Naive thymus-derived CD4-positive, alpha-beta T cell (primary cell): ENCODE data around the gene KMT2A. TPM values are rescaled to one million over a fixed set of nuclear protein-coding genes. Genes with fewer than 3 reads are reported as not detected.

ENCODE experiments used
- ATAC-seq: fragments of 150-1000 bp; cut with Tn5 transposase; 2 replicates; pipeline ENCODE4 v1.10.0; 2021; ENCODE audit warnings: mild to moderate bottlenecking, moderate library complexity
- CTCF ChIA-PET: fragments of 350-600 bp; sonication (Branson Sonifier 250); formaldehyde crosslinking; loops from one replicate; lab custom pipeline; 2021; ENCODE audit warnings: antibody characterized with exemption; lab: Charles Lee
- POLR2A ChIA-PET: fragments of 350-600 bp; sonication (Branson Sonifier 250); formaldehyde crosslinking; loops from one replicate; lab custom pipeline; 2021; ENCODE audit warnings: antibody characterized with exemption, inconsistent platforms; lab: Charles Lee
- DNase-seq, 9 donors: peaks; one replicate each; pipeline versions ENCODE4 v3.0.0 to v3.0.0-alpha.2; 2020 to 2022; ENCODE audit warnings: mixed read lengths in 1 of 9
- H3K27ac ChIP-seq: one replicate; pipeline ENCODE4 v1.7.0; 2013; ENCODE audit warnings: mild to moderate bottlenecking, low read depth, low read length, moderate library complexity
- H3K27me3 ChIP-seq, 2 donors: one replicate each; pipeline ENCODE4 v1.7.0; 2013; ENCODE audit warnings: low read length in 2 of 2, mild to moderate bottlenecking in 2 of 2, moderate library complexity in 2 of 2; ENCODE audit not compliant: control insufficient read depth in 2 of 2, insufficient read depth in 2 of 2
- H3K36me3 ChIP-seq, 3 experiments: 1 replicate in 2 of 3; 2 replicates in 1 of 3; pipeline ENCODE4 v1.7.0; 2013; ENCODE audit warnings: low read length in 3 of 3, mild to moderate bottlenecking in 3 of 3, moderate library complexity in 1 of 3; ENCODE audit not compliant: insufficient read depth in 3 of 3, control insufficient read depth in 2 of 3
- H3K4me1 ChIP-seq, 2 donors: one replicate each; pipeline ENCODE4 v1.7.0; 2013; ENCODE audit warnings: low read length in 2 of 2, mild to moderate bottlenecking in 2 of 2, moderate library complexity in 1 of 2; ENCODE audit not compliant: control insufficient read depth in 2 of 2, insufficient read depth in 2 of 2
- H3K4me3 ChIP-seq: 2 replicates; pipeline ENCODE4 v1.7.0; 2013; ENCODE audit warnings: mild to moderate bottlenecking, low read length
- H3K9me3 ChIP-seq, 3 experiments: 1 replicate in 2 of 3; 2 replicates in 1 of 3; pipeline ENCODE4 v1.7.0; 2013; ENCODE audit warnings: low read length in 3 of 3; ENCODE audit not compliant: control insufficient read depth in 2 of 3
- H3K27ac Mint-ChIP-seq, 9 donors: one replicate each; pipeline ENCODE4 v1.8.0; 2020 to 2022; ENCODE audit warnings: mixed read lengths in 9 of 9, mild to moderate bottlenecking in 8 of 9, moderate library complexity in 5 of 9, inconsistent platforms in 2 of 9
- H3K27me3 Mint-ChIP-seq, 5 donors: one replicate each; pipeline ENCODE4 v1.8.0; 2021 to 2022; ENCODE audit warnings: mixed read lengths in 5 of 5, mild to moderate bottlenecking in 1 of 5
- H3K36me3 Mint-ChIP-seq, 5 donors: one replicate each; pipeline ENCODE4 v1.8.0; 2020 to 2022; ENCODE audit warnings: mixed read lengths in 5 of 5, mild to moderate bottlenecking in 3 of 5, inconsistent platforms in 1 of 5
- H3K4me1 Mint-ChIP-seq, 7 donors: one replicate each; pipeline ENCODE4 v1.8.0; 2020 to 2022; ENCODE audit warnings: mixed read lengths in 7 of 7, mild to moderate bottlenecking in 3 of 7, inconsistent platforms in 1 of 7
- H3K4me3 Mint-ChIP-seq, 10 donors: one replicate each; pipeline ENCODE4 v1.8.0; 2020 to 2022; ENCODE audit warnings: mild to moderate bottlenecking in 10 of 10, mixed read lengths in 10 of 10, moderate library complexity in 6 of 10, inconsistent platforms in 2 of 10
- H3K9me3 Mint-ChIP-seq, 11 donors: one replicate each; pipeline ENCODE4 v1.8.0; 2020 to 2022; ENCODE audit warnings: mixed read lengths in 11 of 11, mild to moderate bottlenecking in 4 of 11, inconsistent platforms in 1 of 11, moderate library complexity in 1 of 11
- intact Hi-C, 2 donors: fragments of 100-400 bp; cut with micrococcal nuclease; formaldehyde crosslinking; loops; one replicate each; pipeline ENCODE4 v1.15.1; 2023
- polyA plus RNA-seq, 2 donors: library from polyadenylated mRNA; unstranded; fragments of 300-500 nt; fragmentation: Illumina TruSeq; gene quantifications; one replicate each; pipeline ENCODE4 v1.2.3, GENCODE V29; 2021
- total RNA-seq, 6 experiments: library from RNA in 5 of 6; stranded (reverse) in 5 of 6; gene quantifications; 1 replicate in 5 of 6; 2 replicates in 1 of 6; pipeline ENCODE4 v1.2.3 and lab custom pipeline; 2021 to 2026

KMT2A gene
- total and polyA plus RNA-seq, 7 experiments from 2014 or later = 19.6 to 192 (median 160) TPM

DNA sequence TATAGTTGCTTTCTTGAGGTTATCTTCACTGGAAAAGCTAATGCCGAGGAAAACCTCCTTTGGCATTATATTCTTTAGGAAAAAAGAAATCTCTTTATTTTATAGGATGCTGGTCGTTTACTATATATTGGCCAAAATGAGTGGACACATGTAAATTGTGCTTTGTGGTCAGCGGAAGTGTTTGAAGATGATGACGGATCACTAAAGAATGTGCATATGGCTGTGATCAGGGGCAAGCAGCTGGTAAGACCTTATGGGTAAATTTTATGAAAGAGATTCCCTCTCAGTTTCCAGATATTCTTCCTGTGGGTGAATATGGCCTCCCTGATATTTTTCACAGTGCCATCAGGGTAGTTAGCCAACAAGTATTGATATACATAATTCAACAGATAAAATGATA, 61.5 kb downstream of the KMT2A start:
- Histone ChIP-seq H3K4me3 (no peak overlapping the region), H3K36me3 (peaks cover 44 to 90% (median 49%) of the 10 kb centered on the region in 3 experiments), H3K27ac (no peak overlapping the region), H3K27me3 (no peaks in the 10 kb centered on the region), H3K4me1 (no peaks in the 10 kb centered on the region), H3K9me3 (no peaks in the 10 kb centered on the region)
- CTCF ChIA-PET = interaction anchor here (0.8 kb wide), 1 partner anchor 327 kb away, joined by 4 read pairs; no protein-coding TSS in a partner anchor
- Mint-ChIP-seq H3K4me3 (no peak overlapping the region), H3K4me1 (peaks cover 0 to 2% (median 0%) of the 10 kb centered on the region in 7 donors), H3K9me3 (no peaks in the 10 kb centered on the region), H3K27me3 (no peaks in the 10 kb centered on the region), H3K27ac (no peak overlapping the region), H3K36me3 (peaks cover 12 to 63% (median 42%) of the 10 kb centered on the region in 5 donors)
- ATAC-seq = no peak
- POLR2A ChIA-PET = interaction anchor here (0.6 to 0.7 kb wide), 2 partner anchors 28 to 268 kb away, joined by 3 read pairs; no protein-coding TSS in a partner anchor
- intact Hi-C loops = no loop called here
- DNase-seq = no peak

DNA sequence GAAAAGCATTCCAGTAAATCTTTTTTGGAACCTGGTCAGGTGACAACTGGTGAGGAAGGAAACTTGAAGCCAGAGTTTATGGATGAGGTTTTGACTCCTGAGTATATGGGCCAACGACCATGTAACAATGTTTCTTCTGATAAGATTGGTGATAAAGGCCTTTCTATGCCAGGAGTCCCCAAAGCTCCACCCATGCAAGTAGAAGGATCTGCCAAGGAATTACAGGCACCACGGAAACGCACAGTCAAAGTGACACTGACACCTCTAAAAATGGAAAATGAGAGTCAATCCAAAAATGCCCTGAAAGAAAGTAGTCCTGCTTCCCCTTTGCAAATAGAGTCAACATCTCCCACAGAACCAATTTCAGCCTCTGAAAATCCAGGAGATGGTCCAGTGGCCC, 66.9 kb downstream of the KMT2A start:
- Histone ChIP-seq H3K9me3 (no peaks in the 10 kb centered on the region), H3K4me3 (no peak overlapping the region), H3K4me1 (no peaks in the 10 kb centered on the region), H3K27ac (no peak overlapping the region), H3K27me3 (no peaks in the 10 kb centered on the region), H3K36me3 (peaks cover 36 to 94% (median 57%) of the 10 kb centered on the region in 3 experiments)
- Mint-ChIP-seq H3K4me1 (peaks cover 0 to 12% (median 2%) of the 10 kb centered on the region in 7 donors), H3K36me3 (peaks cover 18 to 76% (median 44%) of the 10 kb centered on the region in 5 donors), H3K27ac (peak overlapping the region in 5 of 9 donors; percentile 1 to 10 (median 8)), H3K4me3 (no peak overlapping the region), H3K9me3 (no peaks in the 10 kb centered on the region), H3K27me3 (no peaks in the 10 kb centered on the region)
- no peak for DNase-seq
- intact Hi-C loops = no loop called here
- ChIA-PET CTCF (no interaction called here), POLR2A (no interaction called here)
- ATAC-seq = no peak

DNA sequence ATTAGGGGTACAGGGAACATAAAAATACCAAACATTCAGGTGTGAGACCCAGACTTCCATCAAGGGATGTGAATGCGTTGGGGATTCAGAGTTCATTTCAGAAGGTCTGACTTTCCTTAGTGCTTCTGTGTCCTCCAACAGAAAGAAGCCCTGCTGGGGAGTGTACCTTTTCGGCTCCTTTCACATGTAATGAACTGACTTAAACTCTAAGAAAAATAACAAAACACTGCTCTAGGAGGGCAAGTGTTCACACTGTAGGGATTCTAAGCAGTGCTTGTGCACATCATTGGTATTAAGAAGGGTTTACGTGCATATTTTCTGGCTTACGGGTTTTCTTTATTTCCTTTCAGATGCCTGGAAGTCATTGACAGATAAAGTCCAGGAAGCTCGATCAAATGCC, 75.3 kb downstream of the KMT2A start:
- ChIA-PET CTCF (interaction anchor here (1.0 kb wide), 1 partner anchor 146 kb away, joined by 4 read pairs; no protein-coding TSS in a partner anchor), POLR2A (interaction anchor here (0.5 kb wide), 1 partner anchor 71 kb away, joined by 3 read pairs; no protein-coding TSS in a partner anchor)
- no peak overlapping the region for H3K4me3 ChIP-seq
- Mint-ChIP-seq H3K4me1 (peaks cover 6 to 21% (median 14%) of the 10 kb centered on the region in 7 donors), H3K9me3 (no peaks in the 10 kb centered on the region), H3K27ac (peak overlapping the region in 4 of 9 donors; percentile 26 to 71 (median 47)), H3K4me3 (no peak overlapping the region), H3K36me3 (peaks cover 25 to 49% (median 41%) of the 10 kb centered on the region in 5 donors), H3K27me3 (no peaks in the 10 kb centered on the region)
- H3K27ac ChIP-seq = no peak overlapping the region
- no peaks in the 10 kb centered on the region for H3K27me3 ChIP-seq
- ATAC-seq (no peak), DNase-seq (no peak)
- no peaks in the 10 kb centered on the region for H3K4me1 ChIP-seq
- intact Hi-C loops = no loop called here
- H3K9me3 ChIP-seq = no peaks in the 10 kb centered on the region
- peaks cover 37 to 86% (median 48%) of the 10 kb centered on the region in 3 experiments for H3K36me3 ChIP-seq

DNA sequence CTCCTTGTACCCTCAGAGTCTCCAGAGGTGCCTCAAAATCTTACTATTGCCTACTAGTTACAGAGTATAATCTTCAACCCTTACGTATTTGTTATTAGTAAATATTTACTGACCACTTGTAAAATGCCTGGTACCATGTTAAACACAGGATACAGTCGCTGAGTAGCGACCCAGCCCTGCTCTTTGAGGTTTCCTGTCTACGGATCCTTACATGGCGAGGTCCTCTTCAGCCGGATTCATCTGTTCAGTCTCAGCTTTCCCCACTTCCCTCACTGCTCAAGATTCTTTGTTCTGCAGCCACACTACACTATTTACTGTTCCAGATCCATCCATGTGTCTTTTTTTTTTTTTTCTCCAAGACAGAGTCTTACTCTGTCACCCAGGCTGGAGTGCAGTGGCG, 77.8 kb downstream of the KMT2A start:
- Mint-ChIP-seq H3K27me3 (no peaks in the 10 kb centered on the region), H3K9me3 (no peaks in the 10 kb centered on the region), H3K27ac (peak overlapping the region; percentile 19 to 86 (median 66)), H3K4me3 (peak overlapping the region in 8 of 10 donors; percentile 7 to 59 (median 30)), H3K36me3 (peaks cover 25 to 45% (median 40%) of the 10 kb centered on the region in 5 donors), H3K4me1 (peaks cover 6 to 21% (median 14%) of the 10 kb centered on the region in 7 donors)
- peak overlapping the region; percentile 55 for H3K27ac ChIP-seq
- POLR2A ChIA-PET = no interaction called here
- no peaks in the 10 kb centered on the region for H3K9me3 ChIP-seq
- H3K4me3 ChIP-seq = no peak overlapping the region
- no peaks in the 10 kb centered on the region for H3K4me1 ChIP-seq
- CTCF ChIA-PET = interaction anchor here (0.6 kb wide), 1 partner anchor 1333 kb away, joined by 4 read pairs; no protein-coding TSS in a partner anchor
- intact Hi-C loops = loop anchor here in 1 of 2 donors (2.0 kb wide), 1 partner anchor 53 kb away; no protein-coding TSS in a partner anchor
- no peaks in the 10 kb centered on the region for H3K27me3 ChIP-seq
- ATAC-seq = peak; percentile 48
- peak in 1 of 9 donors; percentile 17 for DNase-seq
- peaks cover 32 to 78% (median 49%) of the 10 kb centered on the region in 3 experiments for H3K36me3 ChIP-seq

DNA sequence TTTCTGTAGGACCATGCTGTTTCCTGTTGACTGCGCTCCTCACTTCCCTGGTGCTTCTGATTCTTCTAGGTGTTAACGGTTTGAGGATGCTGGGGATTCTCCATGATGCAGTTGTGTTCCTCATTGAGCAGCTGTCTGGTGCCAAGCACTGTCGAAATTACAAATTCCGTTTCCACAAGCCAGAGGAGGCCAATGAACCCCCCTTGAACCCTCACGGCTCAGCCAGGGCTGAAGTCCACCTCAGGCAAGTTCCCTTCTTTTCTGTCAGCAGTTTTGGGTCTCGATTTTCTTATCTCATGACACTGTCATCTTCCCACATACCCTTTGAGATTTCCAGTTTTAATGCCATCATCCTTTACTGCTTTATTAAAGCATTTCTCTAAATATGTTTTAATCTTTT, 83.3 kb downstream of the KMT2A start:
- Histone ChIP-seq H3K9me3 (no peaks in the 10 kb centered on the region), H3K4me1 (no peaks in the 10 kb centered on the region), H3K27me3 (no peaks in the 10 kb centered on the region), H3K27ac (no peak overlapping the region), H3K4me3 (no peak overlapping the region), H3K36me3 (peaks cover 28 to 76% (median 59%) of the 10 kb centered on the region in 3 experiments)
- peak overlapping the region in 4 of 9 donors; percentile 11 to 72 (median 42) for H3K27ac Mint-ChIP-seq
- ChIA-PET CTCF (interaction anchor here (0.6 kb wide), 1 partner anchor 335 kb away, joined by 3 read pairs; no protein-coding TSS in a partner anchor), POLR2A (interaction anchor here (0.5 kb wide), 1 partner anchor 235 kb away, joined by 6 read pairs; no protein-coding TSS in a partner anchor)
- DNase-seq = no peak
- no peaks in the 10 kb centered on the region for H3K27me3 Mint-ChIP-seq
- intact Hi-C loops = no loop called here
- ATAC-seq = no peak
- peaks cover 3 to 18% (median 10%) of the 10 kb centered on the region in 7 donors for H3K4me1 Mint-ChIP-seq
- H3K4me3 Mint-ChIP-seq = no peak overlapping the region
- H3K36me3 Mint-ChIP-seq = peaks cover 23 to 40% (median 37%) of the 10 kb centered on the region in 5 donors
- no peaks in the 10 kb centered on the region for H3K9me3 Mint-ChIP-seq

DNA sequence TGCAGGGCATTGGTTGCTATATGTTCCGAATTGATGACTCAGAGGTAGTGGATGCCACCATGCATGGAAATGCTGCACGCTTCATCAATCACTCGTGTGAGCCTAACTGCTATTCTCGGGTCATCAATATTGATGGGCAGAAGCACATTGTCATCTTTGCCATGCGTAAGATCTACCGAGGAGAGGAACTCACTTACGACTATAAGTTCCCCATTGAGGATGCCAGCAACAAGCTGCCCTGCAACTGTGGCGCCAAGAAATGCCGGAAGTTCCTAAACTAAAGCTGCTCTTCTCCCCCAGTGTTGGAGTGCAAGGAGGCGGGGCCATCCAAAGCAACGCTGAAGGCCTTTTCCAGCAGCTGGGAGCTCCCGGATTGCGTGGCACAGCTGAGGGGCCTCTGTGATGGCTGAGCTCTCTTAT, 85.6 kb downstream of the KMT2A start:
- ChIA-PET CTCF (no interaction called here), POLR2A (interaction anchor here (0.7 kb wide), 1 partner anchor 243 kb away, joined by 3 read pairs; no protein-coding TSS in a partner anchor)
- H3K27me3 Mint-ChIP-seq = no peaks in the 10 kb centered on the region
- Histone ChIP-seq H3K27me3 (no peaks in the 10 kb centered on the region), H3K4me3 (no peak overlapping the region), H3K4me1 (no peaks in the 10 kb centered on the region), H3K36me3 (peaks cover 28 to 60% (median 45%) of the 10 kb centered on the region in 3 experiments), H3K9me3 (no peaks in the 10 kb centered on the region), H3K27ac (no peak overlapping the region)
- DNase-seq (no peak), ATAC-seq (no peak)
- no peak overlapping the region for H3K4me3 Mint-ChIP-seq
- intact Hi-C loops = no loop called here
- peaks cover 14 to 30% (median 24%) of the 10 kb centered on the region in 5 donors for H3K36me3 Mint-ChIP-seq
- H3K4me1 Mint-ChIP-seq = peaks cover 5 to 20% (median 15%) of the 10 kb centered on the region in 7 donors
- H3K9me3 Mint-ChIP-seq = peaks cover 0 to 2% (median 0%) of the 10 kb centered on the region in 11 donors
- no peak overlapping the region for H3K27ac Mint-ChIP-seq
